HCT116 (cell line): ENCODE measurements around the gene OGDHL. TPM values are rescaled to one million over a fixed set of nuclear protein-coding genes. Genes with fewer than 3 reads are reported as not detected.

ENCODE experiments used
- ATAC-seq: fragments of 200-7000 bp; cut with Tn5 transposase; 2 replicates; pipeline ENCODE4 v1.9.1; 2020; ENCODE audit warnings: mild to moderate bottlenecking, moderate library complexity
- BruUV-seq: library from RNA; stranded (reverse); fragments of 400-500 nt; replicated peaks from 2 replicates; lab custom pipeline; 2021; lab: Mats Ljungman, UMichigan
- CTCF ChIA-PET: fragments of 300-600 bp; sonication (Branson Sonifier 250); formaldehyde crosslinking; loops from one replicate; lab custom pipeline; 2021; ENCODE audit warnings: antibody characterized with exemption; lab: Charles Lee
- POLR2A ChIA-PET: fragments of 300-600, 350-600 bp; sonication (Branson Sonifier 250); formaldehyde crosslinking; loops from one replicate; lab custom pipeline; 2021; ENCODE audit warnings: antibody characterized with exemption; lab: Charles Lee
- RAD21 ChIA-PET, 2 experiments: fragments of 300-600 bp; sonication (Branson Sonifier 250); formaldehyde crosslinking; loops; one replicate each; lab custom pipeline; 2023; ENCODE audit warnings: low total read pairs in 2 of 2; ENCODE audit not compliant: uncharacterized antibody in 2 of 2, unreplicated experiment in 2 of 2, low non-redundant PET in 1 of 2; lab: Charles Lee
- DNase-seq: peaks from one replicate; pipeline ENCODE4 v3.0.0-alpha.2; 2010; ENCODE audit warnings: low read depth, low spot score
- H2AFZ ChIP-seq: fragments of 200-600 bp; shearing (Covaris generic), sonication (generic); 2 replicates; pipeline ENCODE4 v1.6.1; 2017; ENCODE audit warnings: low read depth, mixed run types, mixed read lengths, antibody characterized with exemption, low read length; ENCODE audit not compliant: poor library complexity, severe bottlenecking
- H3K27ac ChIP-seq: 2 replicates; pipeline ENCODE4 v1.5.1; 2012; ENCODE audit warnings: low read depth, low read length
- H3K27me3 ChIP-seq: fragments of 200-600 bp; sonication (generic); 2 replicates; pipeline ENCODE4 v1.6.1; 2016; ENCODE audit warnings: mixed run types, low read length, mixed read lengths; ENCODE audit not compliant: insufficient read depth
- H3K36me3 ChIP-seq, 2 experiments: fragments of 200-500 bp in 1 of 2; fragments of 200-600 bp in 1 of 2; sonication (Bioruptor generic) in 1 of 2; sonication (generic) in 1 of 2; 2 replicates each; pipeline versions ENCODE4 v1.5.1 to v1.6.1; 2014 to 2016; ENCODE audit warnings: low read length in 2 of 2, inconsistent platforms in 1 of 2, mixed read lengths in 1 of 2, mixed run types in 1 of 2; ENCODE audit not compliant: insufficient read depth in 2 of 2, control insufficient read depth in 1 of 2
- H3K4me1 ChIP-seq, 2 experiments: fragments of 200-600 bp in 1 of 2; sonication (generic) in 1 of 2; 2 replicates each; pipeline versions ENCODE4 v1.5.1 to v1.6.1; 2012 to 2017; ENCODE audit warnings: low read length in 2 of 2, inconsistent platforms in 1 of 2, mild to moderate bottlenecking in 1 of 2, mixed read lengths in 1 of 2, mixed run types in 1 of 2, moderate library complexity in 1 of 2; ENCODE audit not compliant: insufficient read depth in 2 of 2, control insufficient read depth in 1 of 2
- H3K4me2 ChIP-seq: fragments of 200-600 bp; sonication (generic); 2 replicates; pipeline ENCODE4 v1.6.1; 2017; ENCODE audit warnings: mixed run types, low read length, mixed read lengths
- H3K4me3 ChIP-seq, 2 experiments: fragments of 200-600 bp in 1 of 2; sonication (generic) in 1 of 2; replicated peaks in 1 of 2; 2 replicates each; pipeline ENCODE4 v1.5.1; 2011 to 2016; ENCODE audit warnings: low read length in 2 of 2, control low read depth in 1 of 2, low read depth in 1 of 2, mild to moderate bottlenecking in 1 of 2, mixed read lengths in 1 of 2, mixed run types in 1 of 2
- H3K79me2 ChIP-seq: fragments of 200-600 bp; sonication (generic); 2 replicates; pipeline ENCODE4 v1.6.1; 2017; ENCODE audit warnings: mild to moderate bottlenecking, mixed run types, low read length, moderate library complexity, mixed read lengths; ENCODE audit not compliant: insufficient read depth
- H3K9ac ChIP-seq: fragments of 200-600 bp; sonication (generic); 2 replicates; pipeline ENCODE4 v1.6.1; 2016; ENCODE audit warnings: low read length, mixed read lengths
- H3K9me2 ChIP-seq: fragments of 200-600 bp; sonication (generic), shearing (Covaris generic); 2 replicates; pipeline ENCODE4 v1.6.1; 2017; ENCODE audit warnings: mixed run types, mild to moderate bottlenecking, moderate library complexity; ENCODE audit not compliant: insufficient read depth
- H3K9me3 ChIP-seq, 2 experiments: fragments of 200-500 bp in 1 of 2; fragments of 200-600 bp in 1 of 2; sonication (Bioruptor generic) in 1 of 2; sonication (generic) in 1 of 2; 2 replicates each; pipeline ENCODE4 v1.6.1; 2014 to 2017; ENCODE audit warnings: low read length in 2 of 2, mixed read lengths in 2 of 2, inconsistent platforms in 1 of 2, low read depth in 1 of 2, mild to moderate bottlenecking in 1 of 2, mixed run types in 1 of 2, moderate library complexity in 1 of 2; ENCODE audit not compliant: control insufficient read depth in 1 of 2, insufficient read depth in 1 of 2
- H4K20me1 ChIP-seq: fragments of 200-600 bp; sonication (generic), shearing (Covaris generic); 2 replicates; pipeline ENCODE4 v1.6.1; 2017; ENCODE audit warnings: mixed run types, mild to moderate bottlenecking, moderate library complexity; ENCODE audit not compliant: insufficient read depth
- CBX3 ChIP-seq: IDR thresholded peaks from 2 replicates; pipeline ENCODE4 v1.6.1; 2012; ENCODE audit warnings: low read depth
- EGR1 ChIP-seq: IDR thresholded peaks from 2 replicates; pipeline ENCODE4 v1.6.1; 2012; ENCODE audit warnings: low read depth
- POLR2AphosphoS5 ChIP-seq: IDR thresholded peaks from 2 replicates; pipeline ENCODE4 v1.6.1; 2011; ENCODE audit warnings: mild to moderate bottlenecking, low read depth, low read length, moderate library complexity
- SP1 ChIP-seq: IDR thresholded peaks from 2 replicates; pipeline ENCODE4 v1.6.1; 2012; ENCODE audit warnings: low read depth
- SRF ChIP-seq: IDR thresholded peaks from 2 replicates; pipeline ENCODE4 v1.6.1; 2012; ENCODE audit warnings: low read depth
- ZNF274 ChIP-seq: fragments of 200-500 bp; sonication (Bioruptor generic); IDR thresholded peaks from 2 replicates; pipeline ENCODE4 v1.6.1; 2014; ENCODE audit warnings: mild to moderate bottlenecking, low read depth, low read length, inconsistent platforms
- intact Hi-C: fragments of 100-400 bp; cut with micrococcal nuclease; formaldehyde crosslinking; loops from 2 replicates; pipeline ENCODE4 v1.10.0; 2022
- total RNA-seq: library from RNA; stranded (reverse); gene quantifications from one replicate; pipeline ENCODE4 v1.2.1, GENCODE V29; 2021; ENCODE audit not compliant: unreplicated experiment
- TF ChIP-seq, protein P1 (sequence below): IDR thresholded peaks from 2 replicates; pipeline ENCODE4 v1.6.1; 2012; ENCODE audit warnings: low read depth
- TF ChIP-seq, protein P2 (sequence below): IDR thresholded peaks from 2 replicates; pipeline ENCODE4 v1.6.1; 2011; ENCODE audit warnings: mild to moderate bottlenecking, low read length, moderate library complexity; ENCODE audit not compliant: insufficient replicate concordance; ENCODE audit errors: extremely low read depth
- TF ChIP-seq, protein P3 (sequence below), 3 experiments: fragments of 200-600 bp in 1 of 3; sonication (generic) in 1 of 3; IDR thresholded peaks in 2 of 3; conservative IDR thresholded peaks in 1 of 3; 2 replicates each; pipeline ENCODE4 v1.5.1; 2012 to 2017; ENCODE audit warnings: low read depth in 2 of 3, low read length in 2 of 3, antibody characterized with exemption in 1 of 3, borderline replicate concordance in 1 of 3, control low read depth in 1 of 3, mild to moderate bottlenecking in 1 of 3, mixed read lengths in 1 of 3, mixed run types in 1 of 3, moderate library complexity in 1 of 3; ENCODE audit not compliant: insufficient read depth in 1 of 3

Gene OGDHL
- total RNA-seq, 1 experiment from 2014 or later, result 16.3 TPM

DNA sequence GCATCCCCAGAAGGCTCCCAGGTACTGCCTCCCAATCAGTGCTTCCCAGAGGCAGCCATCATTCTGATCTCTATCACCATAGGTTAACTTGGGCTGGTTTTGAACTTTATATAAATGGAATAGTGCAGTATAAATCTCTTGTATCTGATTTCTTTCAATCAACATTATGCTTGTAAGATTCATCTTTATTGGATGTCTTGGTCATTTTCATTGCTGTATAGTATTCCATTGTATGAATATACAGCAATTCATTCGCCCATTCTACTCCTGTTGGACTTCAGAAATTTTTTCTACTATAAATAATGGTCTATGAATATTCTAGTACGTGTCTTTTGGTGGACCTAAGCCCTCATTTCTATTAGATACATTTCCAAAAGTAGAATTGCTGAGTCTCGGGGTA is 16.1 kb upstream of the OGDHL start:
- Histone ChIP-seq H3K4me1 (no peaks in the 10 kb centered on the region), H3K9me2 (no peaks in the 10 kb centered on the region), H3K27me3 (0 out of 2 replicates have a peak, but pooled peaks cover 3% of the 10 kb centered on the region), H3K4me2 (no peak overlapping the region), H3K79me2 (no peaks in the 10 kb centered on the region), H3K9ac (no peak overlapping the region), H3K4me3 (no peak overlapping the region), H4K20me1 (no peaks in the 10 kb centered on the region), H2AFZ (no peak overlapping the region), H3K27ac (no peak overlapping the region), H3K9me3 (no peaks in the 10 kb centered on the region), H3K36me3 (no peaks in the 10 kb centered on the region)
- ChIA-PET CTCF (no interaction called here), RAD21 (no interaction called here)
- no TSS peak for BruUV-seq
- DNase-seq (no peak), ATAC-seq (no peak)
- intact Hi-C loops, result no loop called here
- TF ChIP-seq, protein P1, sequence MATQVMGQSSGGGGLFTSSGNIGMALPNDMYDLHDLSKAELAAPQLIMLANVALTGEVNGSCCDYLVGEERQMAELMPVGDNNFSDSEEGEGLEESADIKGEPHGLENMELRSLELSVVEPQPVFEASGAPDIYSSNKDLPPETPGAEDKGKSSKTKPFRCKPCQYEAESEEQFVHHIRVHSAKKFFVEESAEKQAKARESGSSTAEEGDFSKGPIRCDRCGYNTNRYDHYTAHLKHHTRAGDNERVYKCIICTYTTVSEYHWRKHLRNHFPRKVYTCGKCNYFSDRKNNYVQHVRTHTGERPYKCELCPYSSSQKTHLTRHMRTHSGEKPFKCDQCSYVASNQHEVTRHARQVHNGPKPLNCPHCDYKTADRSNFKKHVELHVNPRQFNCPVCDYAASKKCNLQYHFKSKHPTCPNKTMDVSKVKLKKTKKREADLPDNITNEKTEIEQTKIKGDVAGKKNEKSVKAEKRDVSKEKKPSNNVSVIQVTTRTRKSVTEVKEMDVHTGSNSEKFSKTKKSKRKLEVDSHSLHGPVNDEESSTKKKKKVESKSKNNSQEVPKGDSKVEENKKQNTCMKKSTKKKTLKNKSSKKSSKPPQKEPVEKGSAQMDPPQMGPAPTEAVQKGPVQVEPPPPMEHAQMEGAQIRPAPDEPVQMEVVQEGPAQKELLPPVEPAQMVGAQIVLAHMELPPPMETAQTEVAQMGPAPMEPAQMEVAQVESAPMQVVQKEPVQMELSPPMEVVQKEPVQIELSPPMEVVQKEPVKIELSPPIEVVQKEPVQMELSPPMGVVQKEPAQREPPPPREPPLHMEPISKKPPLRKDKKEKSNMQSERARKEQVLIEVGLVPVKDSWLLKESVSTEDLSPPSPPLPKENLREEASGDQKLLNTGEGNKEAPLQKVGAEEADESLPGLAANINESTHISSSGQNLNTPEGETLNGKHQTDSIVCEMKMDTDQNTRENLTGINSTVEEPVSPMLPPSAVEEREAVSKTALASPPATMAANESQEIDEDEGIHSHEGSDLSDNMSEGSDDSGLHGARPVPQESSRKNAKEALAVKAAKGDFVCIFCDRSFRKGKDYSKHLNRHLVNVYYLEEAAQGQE, result no peak
- no peak for TF ChIP-seq POLR2AphosphoS5
- TF ChIP-seq SRF, result no peak
- no peak for TF ChIP-seq ZNF274
- TF ChIP-seq CBX3, result no peak
- no peak for TF ChIP-seq EGR1
- TF ChIP-seq SP1, result no peak
- TF ChIP-seq, all 23 proteins: peak for 0
- POLR2A ChIA-PET, result no interaction called here

DNA sequence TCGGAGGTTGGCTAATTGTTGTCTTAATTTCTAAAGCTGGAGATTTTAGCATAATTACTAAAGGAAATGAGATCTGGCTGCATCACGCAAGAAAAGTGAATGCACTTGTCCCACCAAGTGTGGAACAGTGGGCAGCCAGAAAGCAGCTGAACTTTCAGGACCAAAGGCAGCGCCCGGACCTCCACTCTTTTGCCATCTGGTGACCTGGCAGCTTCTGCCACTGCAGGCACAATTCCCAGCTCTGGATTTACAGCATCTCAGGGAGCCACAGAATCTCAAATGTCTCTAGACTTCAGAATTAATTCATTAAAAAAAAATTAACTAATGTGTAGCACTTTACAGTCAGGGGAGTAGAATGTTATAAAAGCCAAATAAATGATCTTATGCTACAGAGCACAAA is 14.7 kb upstream of the OGDHL start:
- H3K4me2 ChIP-seq, result no peak overlapping the region
- H4K20me1 ChIP-seq, result no peaks in the 10 kb centered on the region
- intact Hi-C loops, result no loop called here
- H3K4me3 ChIP-seq, result no peak overlapping the region
- H3K9me2 ChIP-seq, result no peaks in the 10 kb centered on the region
- no peaks in the 10 kb centered on the region for H3K4me1 ChIP-seq
- no peaks in the 10 kb centered on the region for H3K79me2 ChIP-seq
- DNase-seq (no peak), ATAC-seq (no peak)
- no peaks in the 10 kb centered on the region for H3K36me3 ChIP-seq
- TF ChIP-seq, protein P2, sequence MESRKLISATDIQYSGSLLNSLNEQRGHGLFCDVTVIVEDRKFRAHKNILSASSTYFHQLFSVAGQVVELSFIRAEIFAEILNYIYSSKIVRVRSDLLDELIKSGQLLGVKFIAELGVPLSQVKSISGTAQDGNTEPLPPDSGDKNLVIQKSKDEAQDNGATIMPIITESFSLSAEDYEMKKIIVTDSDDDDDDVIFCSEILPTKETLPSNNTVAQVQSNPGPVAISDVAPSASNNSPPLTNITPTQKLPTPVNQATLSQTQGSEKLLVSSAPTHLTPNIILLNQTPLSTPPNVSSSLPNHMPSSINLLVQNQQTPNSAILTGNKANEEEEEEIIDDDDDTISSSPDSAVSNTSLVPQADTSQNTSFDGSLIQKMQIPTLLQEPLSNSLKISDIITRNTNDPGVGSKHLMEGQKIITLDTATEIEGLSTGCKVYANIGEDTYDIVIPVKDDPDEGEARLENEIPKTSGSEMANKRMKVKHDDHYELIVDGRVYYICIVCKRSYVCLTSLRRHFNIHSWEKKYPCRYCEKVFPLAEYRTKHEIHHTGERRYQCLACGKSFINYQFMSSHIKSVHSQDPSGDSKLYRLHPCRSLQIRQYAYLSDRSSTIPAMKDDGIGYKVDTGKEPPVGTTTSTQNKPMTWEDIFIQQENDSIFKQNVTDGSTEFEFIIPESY, result no peak
- no peak for TF ChIP-seq ZNF274
- TF ChIP-seq, protein P3, sequence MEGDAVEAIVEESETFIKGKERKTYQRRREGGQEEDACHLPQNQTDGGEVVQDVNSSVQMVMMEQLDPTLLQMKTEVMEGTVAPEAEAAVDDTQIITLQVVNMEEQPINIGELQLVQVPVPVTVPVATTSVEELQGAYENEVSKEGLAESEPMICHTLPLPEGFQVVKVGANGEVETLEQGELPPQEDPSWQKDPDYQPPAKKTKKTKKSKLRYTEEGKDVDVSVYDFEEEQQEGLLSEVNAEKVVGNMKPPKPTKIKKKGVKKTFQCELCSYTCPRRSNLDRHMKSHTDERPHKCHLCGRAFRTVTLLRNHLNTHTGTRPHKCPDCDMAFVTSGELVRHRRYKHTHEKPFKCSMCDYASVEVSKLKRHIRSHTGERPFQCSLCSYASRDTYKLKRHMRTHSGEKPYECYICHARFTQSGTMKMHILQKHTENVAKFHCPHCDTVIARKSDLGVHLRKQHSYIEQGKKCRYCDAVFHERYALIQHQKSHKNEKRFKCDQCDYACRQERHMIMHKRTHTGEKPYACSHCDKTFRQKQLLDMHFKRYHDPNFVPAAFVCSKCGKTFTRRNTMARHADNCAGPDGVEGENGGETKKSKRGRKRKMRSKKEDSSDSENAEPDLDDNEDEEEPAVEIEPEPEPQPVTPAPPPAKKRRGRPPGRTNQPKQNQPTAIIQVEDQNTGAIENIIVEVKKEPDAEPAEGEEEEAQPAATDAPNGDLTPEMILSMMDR (IDR thresholded peaks at IDR 0.05 in 2 of 3, conservative IDR thresholded peaks at IDR 0.05 in 1 of 3; ENCODE audit: borderline replicate concordance in 1 of 3, insufficient read depth in 1 of 3, low read depth in 2 of 3, low read length in 2 of 3), result no peak
- ChIA-PET CTCF (no interaction called here), RAD21 (no interaction called here), POLR2A (no interaction called here)
- no peak overlapping the region for H2AFZ ChIP-seq
- H3K27ac ChIP-seq, result no peak overlapping the region
- 0 out of 2 replicates have a peak, but pooled peaks cover 3% of the 10 kb centered on the region for H3K27me3 ChIP-seq
- no peak overlapping the region for H3K9ac ChIP-seq
- BruUV-seq, result no TSS peak
- no peaks in the 10 kb centered on the region for H3K9me3 ChIP-seq
